Suppressor macrophage (primary cell): Measurements from ENCODE around the gene TPD52L2.
A peak's percentile ranks its signal among the peaks of the same experiment; 100 is the strongest.
"Not testable (repeated sequence)": the region's sequence is repeated elsewhere in the genome, so short reads cannot be mapped to it uniquely, and the experiment has no call there.

ENCODE experiments used
- DNase-seq, 4 experiments: peaks; one replicate each; pipeline ENCODE4 v3.0.0-alpha.2; 2020 to 2022

The TPD52L2 gene

GRCh38 chr20:63878899-63879663 lies 14.0 kb downstream of the TPD52L2 start:
- no peak for DNase-seq

DNA sequence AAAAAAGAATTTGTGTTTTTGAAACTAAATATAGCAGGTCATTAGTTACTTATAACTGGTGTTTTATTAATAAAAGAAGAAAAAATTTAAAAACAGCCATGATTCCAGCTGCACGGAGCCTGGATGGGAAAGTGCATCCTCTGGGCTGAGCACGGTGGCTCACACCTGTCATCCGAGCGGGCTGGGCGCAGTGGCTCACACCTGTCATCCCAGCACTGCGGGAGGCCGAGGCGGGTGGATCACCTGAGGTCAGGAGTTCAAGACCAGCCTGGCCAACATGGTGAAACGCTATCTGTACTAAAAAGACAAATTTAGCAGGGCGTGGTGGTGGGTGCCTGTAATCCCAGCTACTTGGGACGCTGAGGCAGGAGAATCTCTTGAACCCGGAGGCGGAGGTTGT lies 15.8 kb downstream of the TPD52L2 start:
- DNase-seq = not testable (repeated sequence)

DNA sequence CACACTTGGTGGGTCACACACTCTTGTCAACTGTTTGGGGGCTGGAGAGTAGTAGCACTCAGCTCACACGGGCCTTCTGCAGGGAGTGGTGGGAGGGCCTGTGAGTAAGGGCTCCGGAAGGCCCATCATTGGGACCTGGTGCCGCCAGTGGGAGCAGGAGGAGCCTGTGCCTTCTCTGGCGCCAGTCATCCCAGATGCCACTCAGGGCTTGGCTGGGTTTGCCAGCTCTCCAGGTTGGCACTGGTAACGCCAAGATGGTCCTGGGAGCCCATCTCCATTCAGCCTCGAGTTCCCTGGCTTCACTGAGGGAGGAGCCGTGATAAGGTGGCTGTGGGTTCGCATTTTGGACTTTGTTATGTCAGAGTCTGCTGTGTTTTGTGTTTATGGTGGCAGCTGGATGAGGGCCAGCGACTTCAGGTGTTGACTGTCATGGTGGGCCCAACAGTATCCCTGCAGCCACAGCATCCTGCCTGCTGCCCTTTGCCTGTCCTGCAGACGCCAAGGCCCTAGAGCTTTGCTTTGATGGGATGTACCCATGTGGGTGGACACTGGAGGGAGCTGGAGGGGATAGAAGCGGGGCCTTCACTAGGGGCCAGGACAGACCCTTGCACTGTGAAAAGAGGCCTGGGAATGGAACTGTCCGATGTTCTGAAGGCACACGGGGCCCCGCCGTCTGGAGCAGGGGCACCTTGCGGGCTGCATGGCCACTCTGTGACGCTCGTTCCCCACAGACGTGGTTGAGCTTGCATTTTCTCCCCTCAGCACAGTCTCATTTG lies 16.6 kb downstream of the TPD52L2 start:
- DNase-seq = no peak

DNA sequence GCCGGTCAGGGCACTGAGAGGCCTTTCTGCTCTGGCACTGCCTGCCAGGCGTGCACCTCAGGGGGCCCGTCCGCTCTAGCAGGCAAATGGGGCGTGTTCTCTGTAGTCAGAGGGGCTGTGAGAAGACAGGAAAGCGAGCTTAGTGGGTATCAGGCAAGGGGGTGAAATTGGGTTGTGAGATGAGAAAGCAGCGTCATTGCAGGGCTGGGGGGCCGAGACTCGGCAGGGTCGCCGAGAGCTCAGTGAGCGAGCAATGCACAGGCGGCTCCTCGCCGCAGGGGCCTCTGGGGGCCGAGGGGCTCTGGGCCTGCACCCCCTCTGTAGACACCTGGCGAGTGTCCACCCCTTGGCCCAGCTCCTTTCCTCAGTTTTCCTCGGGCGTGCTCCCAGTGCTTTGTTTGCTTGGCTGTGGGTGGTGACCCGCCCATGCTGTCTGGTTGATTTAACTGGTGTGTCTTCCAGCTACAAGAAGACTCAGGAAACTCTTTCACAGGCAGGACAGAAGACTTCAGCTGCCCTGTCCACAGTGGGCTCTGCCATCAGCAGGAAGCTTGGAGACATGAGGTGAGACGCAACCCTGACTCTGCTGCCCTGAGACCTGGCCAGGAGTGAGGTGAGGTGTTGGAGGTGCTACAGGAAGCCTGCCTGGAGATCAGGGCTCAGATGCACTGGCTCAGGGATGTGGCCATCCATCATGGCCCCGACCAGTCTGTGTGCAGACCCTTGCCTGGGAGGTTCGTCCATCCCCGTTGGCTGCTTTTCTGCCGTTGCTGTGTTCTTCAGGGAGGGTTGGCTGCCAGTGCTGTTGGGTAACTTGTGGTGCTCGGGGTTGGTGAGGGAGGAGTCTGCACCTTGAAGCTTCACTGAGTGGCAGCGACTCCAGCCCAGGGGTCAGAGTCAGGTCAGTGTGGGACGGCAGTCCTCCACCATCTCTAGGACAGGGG lies 17.5 kb downstream of the TPD52L2 start:
- DNase-seq = no peak

- no peak for DNase-seq
Measured at GRCh38 chr20:63883201-63883593, 18.1 kb downstream of the TPD52L2 start.

DNA sequence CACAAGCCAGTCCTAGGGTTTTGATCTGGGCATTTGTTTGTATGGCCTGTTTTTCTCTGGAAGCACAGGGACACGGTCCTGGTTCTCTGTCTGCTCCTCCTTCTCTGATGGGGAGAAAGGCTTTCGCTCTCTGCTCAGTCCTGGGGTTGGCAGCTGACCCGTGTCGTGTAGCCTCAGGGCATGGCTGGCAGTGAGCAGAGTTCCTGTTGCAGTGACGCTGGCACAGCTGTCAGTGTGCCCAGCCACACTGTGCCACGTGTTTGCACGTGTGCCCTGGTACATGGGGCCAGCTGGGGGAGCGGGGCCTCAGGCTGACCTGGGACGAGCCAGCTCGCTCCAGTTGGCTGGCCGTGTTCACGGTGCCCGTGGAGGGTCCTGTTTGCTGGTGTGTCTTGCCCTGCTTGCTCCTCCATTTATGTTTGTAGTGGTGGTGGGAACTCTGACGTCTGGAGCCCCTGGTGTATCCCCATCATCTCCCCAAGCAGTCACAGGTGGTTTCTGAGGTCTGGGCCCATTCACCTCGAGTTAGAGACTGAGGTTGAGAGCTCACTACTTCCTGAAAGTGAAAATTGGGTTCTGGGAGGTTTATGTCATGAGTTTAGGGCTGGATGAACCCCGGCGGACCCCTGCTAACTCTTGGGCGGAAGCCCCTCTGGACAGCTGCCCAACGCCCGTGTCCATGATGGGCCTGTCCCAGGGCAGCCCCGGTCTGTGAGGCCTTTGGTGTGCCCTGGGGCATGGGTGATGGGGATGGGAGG lies 19.6 kb downstream of the TPD52L2 start:
- DNase-seq = no peak

DNA sequence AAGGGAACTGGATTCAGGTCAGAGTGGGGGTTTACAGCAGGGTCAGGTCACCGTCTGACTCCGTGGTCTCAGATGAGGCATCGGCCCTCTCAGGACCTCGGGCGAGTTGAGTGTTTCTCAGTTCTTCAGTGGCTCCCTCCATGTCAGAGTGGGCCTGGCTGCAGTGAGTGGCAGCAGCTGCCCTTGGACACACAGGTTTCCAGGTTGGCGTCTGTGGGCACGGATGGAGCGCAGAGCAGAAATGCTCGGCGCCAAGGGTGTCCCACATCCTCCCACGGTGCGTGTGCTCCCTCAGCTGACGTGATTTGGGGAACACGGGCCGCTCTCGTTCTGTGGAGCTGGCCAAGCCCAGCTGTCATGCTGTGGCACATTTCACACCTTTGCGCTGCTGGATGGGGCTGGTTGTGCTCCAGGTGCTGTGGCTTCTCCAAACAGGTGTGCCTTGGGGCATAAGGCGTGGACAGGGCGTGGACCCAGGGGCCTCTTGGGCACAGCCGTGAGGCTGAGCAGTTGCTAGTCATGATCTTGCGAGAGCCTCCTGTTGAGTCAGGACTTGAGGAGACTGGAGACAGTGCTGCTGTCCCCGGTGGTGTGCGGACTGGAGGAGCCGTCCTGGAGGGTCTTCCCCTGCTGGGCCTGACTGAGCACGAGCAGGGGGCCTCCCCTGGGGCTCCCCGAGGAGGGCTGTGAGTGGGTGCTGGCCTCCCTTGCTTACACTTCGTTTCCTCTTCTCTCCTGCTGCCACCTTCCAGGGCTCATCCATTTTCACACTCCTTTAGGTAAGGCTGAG lies 20.4 kb downstream of the TPD52L2 start:
- DNase-seq = no peak

- DNase-seq = no peak
Measured at GRCh38 chr20:63886054-63886419, 21.0 kb downstream of the TPD52L2 start.

DNA sequence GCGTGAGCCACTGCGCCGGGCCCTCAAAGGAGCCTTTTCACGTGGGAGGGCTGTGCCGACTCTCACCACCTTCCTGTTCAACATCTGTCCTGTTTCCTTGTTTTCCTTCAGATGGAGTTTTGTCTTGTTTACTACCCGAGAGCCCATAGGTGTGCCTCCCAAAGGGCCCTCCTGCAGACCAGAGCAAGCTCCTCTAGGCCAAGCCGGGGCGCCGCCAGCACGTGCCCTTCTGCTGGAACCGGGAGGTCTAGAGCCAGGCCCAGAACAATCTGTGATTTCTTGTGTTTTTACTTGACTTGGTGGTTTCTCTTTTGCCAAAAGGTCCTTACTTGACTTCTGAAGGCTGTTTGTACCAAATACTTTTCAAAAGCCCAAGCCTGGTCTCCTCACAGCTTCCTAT lies 21.9 kb downstream of the TPD52L2 start:
- DNase-seq = no peak

- DNase-seq = peak; percentile 25 to 59 (median 46)
Measured at GRCh38 chr20:63889241-63890200, 24.5 kb downstream of the TPD52L2 start.

GRCh38 chr20:63890201-63890576 lies 25.1 kb downstream of the TPD52L2 start:
- DNase-seq = peak in 2 of 4 experiments; percentile 22 to 39

DNA sequence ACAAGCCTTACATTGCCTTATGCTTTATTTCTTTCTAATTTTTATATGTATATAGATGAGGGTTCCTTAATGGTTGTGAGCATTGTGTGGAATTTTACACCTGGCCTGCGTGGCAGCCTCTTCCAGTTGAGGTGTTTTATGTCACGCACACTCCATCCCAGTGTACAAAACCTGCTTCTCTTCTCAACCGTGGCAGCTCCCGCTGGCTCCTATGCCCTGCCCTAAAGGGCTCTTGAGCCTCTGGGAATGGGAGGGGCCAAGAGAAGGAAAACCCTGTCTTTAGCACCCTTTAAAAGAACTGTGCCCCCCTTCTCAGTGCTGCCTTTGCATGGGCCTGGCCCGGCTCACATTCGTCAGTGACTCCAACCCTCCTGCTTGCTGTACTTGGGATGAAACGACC lies 25.5 kb downstream of the TPD52L2 start:
- DNase-seq = no peak

DNA sequence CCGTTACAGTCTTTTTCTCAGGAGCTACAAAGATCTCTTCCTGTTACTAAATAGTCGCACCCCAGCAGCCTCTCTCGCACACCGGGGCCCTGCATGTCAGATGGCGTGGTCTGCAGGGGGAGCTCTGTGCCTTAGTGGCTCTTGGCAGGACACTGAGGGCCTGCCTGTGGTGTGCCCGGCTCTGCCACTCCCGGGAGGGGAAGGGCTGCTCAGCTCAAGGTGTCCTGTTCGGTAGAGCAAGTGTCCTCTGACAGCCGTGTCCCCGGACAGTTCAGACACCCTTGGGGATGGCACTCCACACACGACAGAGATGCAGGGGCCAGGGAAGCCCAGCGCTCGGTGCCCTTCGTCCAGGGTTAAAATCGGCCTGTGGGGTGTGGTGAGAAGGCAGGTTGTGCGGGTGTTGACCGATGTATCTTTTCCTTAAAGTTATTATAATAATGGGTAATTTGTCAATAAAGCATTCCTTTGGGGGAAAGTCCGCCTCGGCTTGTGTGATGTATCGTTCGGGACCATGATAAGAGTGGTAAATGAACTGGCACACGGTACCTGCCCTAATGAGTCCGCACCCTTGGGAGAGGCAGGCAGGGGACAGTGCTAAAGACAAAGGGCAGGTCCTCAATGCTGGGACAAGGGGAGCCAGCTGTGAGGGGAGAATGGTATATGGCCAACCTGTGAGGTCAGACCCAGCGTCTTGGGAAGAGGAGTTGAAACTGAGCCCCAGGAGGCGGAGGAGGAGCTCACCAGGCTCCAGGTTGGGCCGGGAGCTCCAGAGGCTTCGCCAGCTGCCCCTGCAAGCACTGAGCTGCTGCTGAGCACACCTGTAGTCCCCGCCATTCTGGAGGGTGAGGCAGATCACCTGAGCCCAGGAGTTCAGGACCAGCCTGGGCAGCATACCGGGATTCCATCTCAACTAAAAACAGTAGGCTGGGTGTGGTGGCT lies 26.3 kb downstream of the TPD52L2 start:
- peak in 1 of 4 experiments; percentile 18 for DNase-seq

GRCh38 chr20:63892402-63892801 lies 27.3 kb downstream of the TPD52L2 start:
- no peak for DNase-seq

- DNase-seq = no peak
Measured at GRCh38 chr20:63893999-63894357, 28.9 kb downstream of the TPD52L2 start.

GRCh38 chr20:63894358-63895201 lies 29.5 kb downstream of the TPD52L2 start, which contains the start of gene DNAJC5:
Gene DNAJC5, plus strand, starts transcription at chr20:63895126. Its CDS starts 33,220 bp downstream, at chr20:63928346.
- peak; percentile 98 to 99 (median 98) for DNase-seq

DNA sequence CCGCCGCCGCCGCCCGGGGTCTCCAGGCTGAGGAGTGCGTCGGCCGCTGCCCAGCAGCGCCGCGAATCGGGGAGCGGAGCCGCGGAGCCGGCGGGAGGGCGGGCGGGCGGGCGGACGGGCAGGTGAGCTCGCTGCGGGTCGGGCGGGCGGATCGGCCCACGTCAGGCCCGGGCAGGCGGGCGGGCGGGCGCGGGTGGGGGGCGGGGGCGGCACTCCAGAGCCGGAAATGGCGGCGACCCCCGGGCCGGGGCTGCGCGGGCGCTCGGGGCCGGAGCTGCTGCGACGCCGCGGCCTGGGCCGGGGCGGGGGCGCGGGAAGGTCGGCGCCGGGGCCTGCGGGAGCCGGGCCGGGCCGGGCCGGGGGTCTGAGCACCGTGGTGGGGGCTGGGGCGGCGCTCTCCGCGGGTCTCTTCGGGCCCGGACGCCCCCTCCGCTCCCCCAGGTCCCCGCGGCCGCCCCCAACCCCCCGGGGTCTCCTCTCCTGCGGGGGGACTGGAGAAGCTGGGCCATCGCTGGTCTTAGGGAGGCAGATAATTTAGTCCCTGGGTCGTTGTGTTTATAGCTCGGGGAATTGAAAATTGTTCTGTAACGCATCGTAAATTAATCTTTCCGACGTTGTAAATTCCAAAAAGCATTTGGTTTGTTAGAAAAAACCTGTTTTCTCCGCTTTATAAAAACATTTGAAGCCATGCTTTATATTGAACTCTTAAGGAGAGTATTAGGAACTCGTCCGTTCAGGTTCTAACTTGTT lies 30.3 kb downstream of the TPD52L2 start:
- peak in 1 of 4 experiments; percentile 43 for DNase-seq
